ENCODE data around the gene SORCS1. TPM values are rescaled to one million over a fixed set of nuclear protein-coding genes. Genes with fewer than 3 reads are reported as not detected.

Gene SORCS1
- total and polyA plus RNA-seq, 2 of the 13 experiments (the other 11 are each of a cell fraction or from before 2014, with no cell fraction given), result not detected

- TF ChIP-seq ZHX2 (IDR thresholded peaks at IDR 0.05; ENCODE audit: low read depth) (no peak), ZHX2 (CRISPR knock-in tag; IDR thresholded peaks at IDR 0.05; ENCODE audit: borderline replicate concordance) (no peak), CBX1 (IDR thresholded peaks at IDR 0.05; ENCODE audit: low read depth) (no peak), ZNF740 (CRISPR knock-in tag; IDR thresholded peaks at IDR 0.05) (0 out of 2 replicates have a peak, but pooled peaks have one; percentile 23), PAXIP1 (CRISPR knock-in tag; conservative IDR thresholded peaks at IDR 0.05) (0 out of 2 replicates have a peak, but pooled peaks have one; percentile 19), ZNF326 (CRISPR knock-in tag; IDR thresholded peaks at IDR 0.05; ENCODE audit: borderline replicate concordance) (no peak), ZNF614 (CRISPR knock-in tag; IDR thresholded peaks at IDR 0.05; ENCODE audit: borderline replicate concordance) (no peak), ZKSCAN5 (CRISPR knock-in tag; IDR thresholded peaks at IDR 0.05) (no peak), FOXA3 (CRISPR knock-in tag; IDR thresholded peaks at IDR 0.05) (peak; percentile 20; the same call in 1 of the 2 replicates), ADNP (CRISPR knock-in tag; IDR thresholded peaks at IDR 0.05) (no peak)
Observed at GRCh38 chr10:106972381-106972780, 192.1 kb downstream of the SORCS1 start (continued).

Data from HepG2 (cell line).